HFF-Myc (cell line): ENCODE results near the gene ZNF484.
"Not testable (repeated sequence)": the region's sequence is repeated elsewhere in the genome, so short reads cannot be mapped to it uniquely, and the experiment has no call there.

Experiments
- DNase-seq: peaks from one replicate; pipeline ENCODE4 v3.0.0-alpha.2; 2011; ENCODE audit warnings: low read depth; ENCODE audit errors: extremely low read depth
- H3K4me3 ChIP-seq: replicated peaks from 2 replicates; pipeline ENCODE4 v1.5.1; 2011; ENCODE audit warnings: low read depth, mild to moderate bottlenecking, control low read depth, low read length
- TF ChIP-seq, protein P1 (sequence below): IDR thresholded peaks from 2 replicates; pipeline ENCODE4 v1.5.1; 2012; ENCODE audit warnings: mild to moderate bottlenecking, low read depth, low read length, control low read depth; ENCODE audit errors: missing control alignments

The ZNF484 gene

DNA sequence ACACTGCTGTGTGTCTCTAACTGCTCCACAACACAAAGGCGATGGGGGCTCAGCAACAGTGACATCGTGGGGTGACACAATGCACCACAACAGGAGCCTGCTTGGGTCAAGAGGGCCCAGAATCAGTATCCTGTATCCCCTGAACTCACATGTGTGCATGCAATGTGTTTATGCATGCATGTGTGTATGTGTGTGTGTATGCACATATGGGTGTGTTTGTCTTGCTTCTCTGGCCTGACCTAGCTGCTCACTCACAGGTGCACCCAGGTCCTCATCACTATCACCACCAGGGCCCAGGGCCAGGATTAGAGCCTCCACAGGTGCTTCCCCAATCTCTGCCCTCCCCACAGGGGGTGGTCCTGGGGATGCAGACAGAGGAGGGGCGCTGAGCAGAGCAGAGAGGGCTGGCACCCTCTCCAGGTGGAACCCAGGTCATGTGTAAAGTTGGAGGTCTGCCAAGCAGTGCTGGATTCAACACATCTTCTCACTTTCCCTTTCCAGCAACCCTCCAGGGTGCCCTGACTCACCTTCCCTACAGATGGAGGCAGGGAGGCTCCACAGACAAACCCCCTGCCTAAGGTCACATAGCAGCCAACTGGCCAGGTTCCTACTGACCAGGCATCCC, 18.1 kb upstream of the ZNF484 start:
- H3K4me3 ChIP-seq, result no peak overlapping the region
- no peak for DNase-seq
- TF ChIP-seq, protein P1, sequence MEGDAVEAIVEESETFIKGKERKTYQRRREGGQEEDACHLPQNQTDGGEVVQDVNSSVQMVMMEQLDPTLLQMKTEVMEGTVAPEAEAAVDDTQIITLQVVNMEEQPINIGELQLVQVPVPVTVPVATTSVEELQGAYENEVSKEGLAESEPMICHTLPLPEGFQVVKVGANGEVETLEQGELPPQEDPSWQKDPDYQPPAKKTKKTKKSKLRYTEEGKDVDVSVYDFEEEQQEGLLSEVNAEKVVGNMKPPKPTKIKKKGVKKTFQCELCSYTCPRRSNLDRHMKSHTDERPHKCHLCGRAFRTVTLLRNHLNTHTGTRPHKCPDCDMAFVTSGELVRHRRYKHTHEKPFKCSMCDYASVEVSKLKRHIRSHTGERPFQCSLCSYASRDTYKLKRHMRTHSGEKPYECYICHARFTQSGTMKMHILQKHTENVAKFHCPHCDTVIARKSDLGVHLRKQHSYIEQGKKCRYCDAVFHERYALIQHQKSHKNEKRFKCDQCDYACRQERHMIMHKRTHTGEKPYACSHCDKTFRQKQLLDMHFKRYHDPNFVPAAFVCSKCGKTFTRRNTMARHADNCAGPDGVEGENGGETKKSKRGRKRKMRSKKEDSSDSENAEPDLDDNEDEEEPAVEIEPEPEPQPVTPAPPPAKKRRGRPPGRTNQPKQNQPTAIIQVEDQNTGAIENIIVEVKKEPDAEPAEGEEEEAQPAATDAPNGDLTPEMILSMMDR, result no peak

GRCh38 chr9:92894711-92895362, 17.0 kb upstream of the ZNF484 start:
- TF ChIP-seq, protein P1, result no peak
- no peak for DNase-seq
- no peak overlapping the region for H3K4me3 ChIP-seq

DNA sequence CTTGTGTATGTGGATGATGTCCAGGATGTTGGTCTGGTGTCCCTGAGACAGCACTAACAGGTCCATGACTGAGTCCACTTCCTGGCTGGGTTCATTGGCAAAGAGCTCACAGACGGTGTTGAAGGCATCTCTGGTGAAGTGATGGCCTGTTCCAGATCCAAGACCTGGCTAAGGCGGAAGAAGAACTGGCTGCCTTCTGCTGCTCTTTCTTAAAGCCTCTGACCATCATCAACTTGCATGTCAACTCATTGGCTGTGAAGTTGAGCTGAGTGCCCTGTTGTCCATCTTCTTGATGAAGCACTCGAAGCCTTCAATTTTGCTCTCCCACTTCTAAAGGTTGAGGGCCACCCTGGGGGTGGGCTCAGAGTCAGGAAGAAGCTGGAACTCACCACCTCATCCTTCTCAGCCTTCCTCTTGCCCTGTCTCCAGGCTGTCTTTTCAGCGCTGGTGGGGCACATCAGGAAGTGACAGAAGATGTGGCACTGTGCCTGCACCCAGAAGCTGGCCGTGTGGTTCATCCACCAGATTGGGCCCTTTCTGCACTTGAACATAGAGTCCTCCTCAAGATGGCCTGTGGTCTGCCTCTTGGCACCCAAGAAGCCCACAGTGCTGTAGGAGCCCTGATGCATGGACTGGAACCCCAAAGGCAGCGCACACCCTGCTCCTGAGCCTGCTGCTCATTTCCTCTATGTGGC, 16.2 kb upstream of the ZNF484 start:
- not testable (repeated sequence) for H3K4me3 ChIP-seq, DNase-seq

DNA sequence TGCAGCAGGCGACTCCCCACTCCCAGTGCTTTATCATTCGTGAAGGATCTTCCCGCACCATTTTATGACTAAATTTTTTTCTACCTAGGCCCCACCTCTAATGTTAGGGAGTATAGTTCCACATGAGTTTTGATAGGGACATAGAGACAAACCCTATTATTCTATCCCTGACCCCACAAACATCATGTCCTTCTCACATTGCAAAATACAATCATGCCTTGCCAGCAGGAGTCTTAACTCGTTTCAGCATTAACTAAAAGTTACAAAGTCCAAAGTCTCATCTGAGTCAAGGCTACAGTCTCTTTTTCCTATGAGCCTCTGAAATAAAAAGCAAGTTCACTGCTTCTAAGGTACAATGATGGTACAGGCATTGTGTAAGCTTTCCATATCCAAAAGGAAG, 14.4 kb upstream of the ZNF484 start:
- DNase-seq, H3K4me3 ChIP-seq: not testable (repeated sequence)

DNA sequence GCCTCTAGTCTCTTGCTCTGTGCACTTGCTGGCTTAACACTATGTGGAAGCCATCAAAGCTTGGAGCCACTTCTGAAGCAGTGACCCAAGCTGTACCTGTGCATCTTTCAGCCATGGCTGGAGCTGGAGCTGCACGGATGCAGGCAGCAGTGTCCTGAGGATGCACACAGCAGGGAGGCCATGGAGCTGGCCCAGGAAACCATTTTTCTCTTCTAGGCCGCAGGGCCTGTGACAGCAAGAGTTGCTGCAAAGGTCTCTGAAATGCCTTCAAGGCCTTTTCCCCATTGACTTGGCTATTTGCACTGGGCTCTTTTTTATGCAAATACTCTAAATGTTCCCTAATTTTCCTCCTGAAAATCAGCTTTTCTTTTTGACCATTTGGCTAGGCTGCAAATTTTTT, 12.9 kb upstream of the ZNF484 start:
- TF ChIP-seq, protein P1, result no peak
- no peak for DNase-seq
- H3K4me3 ChIP-seq, result no peak overlapping the region

DNA sequence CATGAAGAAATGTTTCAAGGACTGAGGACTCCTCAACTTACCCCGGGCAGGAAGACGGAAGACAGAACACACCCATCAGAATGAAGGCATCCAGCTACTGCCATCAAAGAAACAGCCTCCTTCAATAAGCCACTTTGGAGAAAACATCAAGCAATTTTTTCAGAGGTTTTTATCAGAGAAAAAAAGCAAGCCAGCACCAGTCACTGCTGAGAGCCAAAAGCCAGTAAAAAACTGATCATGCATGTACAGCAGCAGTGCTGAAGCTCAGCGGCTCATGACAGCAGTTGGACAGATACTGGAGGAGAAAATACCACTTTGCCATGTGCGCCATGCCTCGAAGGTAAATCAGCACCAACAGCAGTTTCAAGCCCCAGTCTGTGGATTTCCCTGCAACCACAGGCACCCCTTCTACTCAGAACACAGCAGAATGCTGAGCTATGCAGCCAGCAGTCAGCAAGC, 10.1 kb upstream of the ZNF484 start:
- no peak overlapping the region for H3K4me3 ChIP-seq
- TF ChIP-seq, protein P1, result no peak
- DNase-seq, result no peak

DNA sequence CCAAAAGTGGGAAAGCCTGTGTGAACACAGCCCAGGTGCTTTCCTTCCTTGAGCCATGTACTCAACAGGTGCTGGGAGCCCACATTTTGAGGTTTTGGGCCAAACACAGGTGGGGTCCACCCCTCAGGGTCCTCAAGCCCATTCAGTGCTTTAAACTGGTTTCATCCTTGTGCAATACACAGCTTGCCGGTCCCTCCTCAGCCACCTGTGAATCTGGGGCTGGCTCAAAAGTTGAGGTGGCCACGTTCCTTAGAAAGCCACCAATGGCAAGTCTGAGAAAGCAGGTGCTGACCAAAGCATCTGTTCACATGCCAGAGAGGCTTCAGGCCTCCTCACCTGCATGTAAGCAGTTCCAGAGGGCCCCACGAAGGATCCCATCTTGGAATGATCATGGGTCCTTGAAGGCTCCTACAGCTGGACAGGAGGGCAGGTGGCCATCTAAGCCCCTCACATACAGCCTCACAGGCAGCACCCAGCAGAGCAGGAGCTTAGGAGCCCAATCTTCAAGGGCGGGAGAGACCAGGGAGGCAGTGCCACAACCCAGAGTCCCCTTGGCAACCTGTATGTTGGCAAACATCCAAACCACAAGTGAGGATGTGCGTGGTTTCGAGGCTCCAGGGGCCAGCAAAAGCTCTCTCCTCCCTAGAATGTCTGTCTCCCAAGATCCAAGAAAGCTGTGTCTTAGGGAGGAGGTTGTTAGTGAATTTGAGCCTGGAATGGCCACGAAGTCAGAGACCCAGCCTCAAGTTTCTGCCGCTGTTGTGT, 9.2 kb upstream of the ZNF484 start:
- H3K4me3 ChIP-seq, DNase-seq: not testable (repeated sequence)

DNA sequence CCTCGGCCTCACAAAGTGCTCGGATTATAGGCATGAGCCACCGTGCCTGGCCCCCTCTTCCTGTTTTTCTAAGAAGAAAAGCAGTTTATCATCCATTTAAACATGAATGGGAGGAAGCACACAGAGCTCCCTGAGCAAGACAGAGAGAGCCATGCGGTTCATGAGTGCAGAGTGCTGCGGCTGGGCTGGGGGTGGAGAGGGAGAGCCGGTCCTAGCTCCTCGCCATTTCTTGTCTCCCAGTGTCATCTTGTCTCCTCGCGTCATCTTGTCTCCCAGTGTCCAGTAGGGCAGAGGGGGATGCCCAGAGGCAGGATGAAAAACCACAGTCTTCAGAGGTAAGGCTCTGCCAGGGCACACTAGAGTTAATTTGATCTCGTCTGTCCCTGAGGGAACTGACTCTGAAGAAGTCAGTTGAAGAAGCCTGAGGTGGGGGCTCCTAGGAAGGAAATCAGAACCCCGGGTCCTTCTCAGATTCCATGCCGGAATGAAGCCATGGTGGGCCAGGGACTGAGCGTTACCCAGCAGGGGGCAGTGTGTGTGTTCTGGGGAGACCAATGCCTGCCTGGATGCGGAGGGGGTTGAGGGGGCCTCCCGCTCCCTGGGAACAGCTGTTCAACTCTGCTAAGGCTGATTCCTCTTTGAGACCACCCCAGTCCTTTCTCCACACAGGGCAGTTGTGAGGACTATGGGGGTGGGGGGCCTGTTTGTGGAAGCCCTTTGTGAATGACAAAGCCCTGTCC, 6.0 kb upstream of the ZNF484 start:
- DNase-seq, H3K4me3 ChIP-seq: not testable (repeated sequence)
